ENCODE data around the gene SPOCK2.

- TF ChIP-seq CTCF (conservative IDR thresholded peaks at IDR 0.05) (no peak), ZFX (IDR thresholded peaks at IDR 0.05) (no peak)
Observed at GRCh38 chr10:72038458-72039001, 49.8 kb downstream of the SPOCK2 start.
